Mammary epithelial cell (primary cell): ENCODE measurements around the gene WNT9A.

ENCODE experiments used
- EZH2 ChIP-seq: IDR thresholded peaks from 2 replicates; pipeline ENCODE4 v1.6.1; 2012; ENCODE audit warnings: low read length, inconsistent platforms, borderline replicate concordance
- TF ChIP-seq, protein P1 (sequence below), 2 donors: IDR thresholded peaks in 1 of 2; conservative IDR thresholded peaks in 1 of 2; 2 replicates each; pipeline ENCODE4 v1.5.1; 2011 to 2012; ENCODE audit warnings: inconsistent platforms in 2 of 2, low read length in 2 of 2, mild to moderate bottlenecking in 2 of 2, control low read depth in 1 of 2, low read depth in 1 of 2; ENCODE audit not compliant: insufficient read depth in 1 of 2; ENCODE audit errors: extremely low read depth in 1 of 2

DNA sequence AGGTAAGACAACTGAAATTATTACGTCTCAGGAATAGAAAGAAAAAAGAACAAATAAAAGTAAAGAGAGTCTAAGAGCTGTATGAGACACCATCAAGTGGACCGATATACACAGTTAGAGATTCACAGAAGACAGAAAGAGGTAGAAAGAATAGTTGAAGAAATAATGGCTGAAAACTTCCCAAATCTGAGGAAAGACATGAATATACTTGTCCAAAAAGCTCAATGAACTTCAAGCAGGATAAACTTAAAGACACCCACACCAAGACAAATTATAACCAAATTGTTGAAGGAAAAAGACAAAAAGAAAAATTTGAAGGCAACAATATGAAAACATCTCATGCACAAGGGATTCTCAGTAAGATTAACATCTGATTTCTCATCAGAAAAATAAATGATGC is 39.4 kb upstream of the WNT9A start:
- TF ChIP-seq, protein P1, sequence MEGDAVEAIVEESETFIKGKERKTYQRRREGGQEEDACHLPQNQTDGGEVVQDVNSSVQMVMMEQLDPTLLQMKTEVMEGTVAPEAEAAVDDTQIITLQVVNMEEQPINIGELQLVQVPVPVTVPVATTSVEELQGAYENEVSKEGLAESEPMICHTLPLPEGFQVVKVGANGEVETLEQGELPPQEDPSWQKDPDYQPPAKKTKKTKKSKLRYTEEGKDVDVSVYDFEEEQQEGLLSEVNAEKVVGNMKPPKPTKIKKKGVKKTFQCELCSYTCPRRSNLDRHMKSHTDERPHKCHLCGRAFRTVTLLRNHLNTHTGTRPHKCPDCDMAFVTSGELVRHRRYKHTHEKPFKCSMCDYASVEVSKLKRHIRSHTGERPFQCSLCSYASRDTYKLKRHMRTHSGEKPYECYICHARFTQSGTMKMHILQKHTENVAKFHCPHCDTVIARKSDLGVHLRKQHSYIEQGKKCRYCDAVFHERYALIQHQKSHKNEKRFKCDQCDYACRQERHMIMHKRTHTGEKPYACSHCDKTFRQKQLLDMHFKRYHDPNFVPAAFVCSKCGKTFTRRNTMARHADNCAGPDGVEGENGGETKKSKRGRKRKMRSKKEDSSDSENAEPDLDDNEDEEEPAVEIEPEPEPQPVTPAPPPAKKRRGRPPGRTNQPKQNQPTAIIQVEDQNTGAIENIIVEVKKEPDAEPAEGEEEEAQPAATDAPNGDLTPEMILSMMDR (conservative IDR thresholded peaks at IDR 0.05 in 1 of 2, IDR thresholded peaks at IDR 0.05 in 1 of 2; ENCODE audit: extremely low read depth in 1 of 2, insufficient read depth in 1 of 2, low read depth in 1 of 2, low read length in 2 of 2) = no peak
- TF ChIP-seq EZH2 = no peak
